HepG2 (cell line): ENCODE data around the gene KLHDC1. TPM values are rescaled to one million over a fixed set of nuclear protein-coding genes. Genes with fewer than 3 reads are reported as not detected.

Experiments used
- CBX5 ChIP-seq: sonication (generic); formaldehyde crosslinking; IDR thresholded peaks from 2 replicates; pipeline ENCODE4 v1.4.0; 2020; ENCODE audit warnings: missing genetic modification reagents, borderline replicate concordance
- ESRRA ChIP-seq: sonication (generic); formaldehyde crosslinking; IDR thresholded peaks from 2 replicates; pipeline ENCODE4 v1.5.1; 2020; ENCODE audit warnings: mild to moderate bottlenecking, low read depth, missing genetic modification reagents
- KLF11 ChIP-seq: IDR thresholded peaks from 2 replicates; pipeline ENCODE4 v1.6.1; 2016; ENCODE audit warnings: missing compliant biosample characterization
- MLLT10 ChIP-seq: sonication (generic); formaldehyde crosslinking; IDR thresholded peaks from 2 replicates; pipeline ENCODE4 v1.4.0; 2020; ENCODE audit warnings: missing genetic modification reagents
- NR2F6 ChIP-seq, 2 experiments: IDR thresholded peaks; 2 replicates each; pipeline ENCODE4 v1.6.1; 2016; ENCODE audit warnings: antibody characterized with exemption in 1 of 2, mild to moderate bottlenecking in 1 of 2
- RXRB ChIP-seq: IDR thresholded peaks from 2 replicates; pipeline ENCODE4 v1.6.1; 2016; ENCODE audit warnings: borderline replicate concordance, missing genetic modification reagents, missing compliant biosample characterization
- THAP9 ChIP-seq: sonication (generic); formaldehyde crosslinking; IDR thresholded peaks from 2 replicates; pipeline ENCODE4; 2020; ENCODE audit warnings: missing genetic modification reagents, mild to moderate bottlenecking, borderline replicate concordance
- YEATS2 ChIP-seq: sonication (generic); formaldehyde crosslinking; IDR thresholded peaks from 2 replicates; pipeline ENCODE4 v1.4.0; 2020; ENCODE audit warnings: missing genetic modification reagents, borderline replicate concordance
- ZBTB40 ChIP-seq, 2 experiments: fragments of 450-650 bp in 1 of 2; sonication (generic) in 1 of 2; formaldehyde crosslinking in 1 of 2; IDR thresholded peaks; 2 replicates each; pipeline versions ENCODE4 v1.6.1 to v1.8.0; 2016 to 2022; ENCODE audit warnings: antibody characterized with exemption in 1 of 2, mild to moderate bottlenecking in 1 of 2, missing genetic modification reagents in 1 of 2
- ZNF326 ChIP-seq: sonication (generic); formaldehyde crosslinking; IDR thresholded peaks from 2 replicates; pipeline ENCODE4 v1.4.0; 2020; ENCODE audit warnings: missing genetic modification reagents, borderline replicate concordance
- ZNF367 ChIP-seq: sonication (generic); formaldehyde crosslinking; IDR thresholded peaks from 2 replicates; pipeline ENCODE4 v1.4.0; 2020; ENCODE audit warnings: missing genetic modification reagents, borderline replicate concordance
- ZNF556 ChIP-seq: sonication (generic); formaldehyde crosslinking; IDR thresholded peaks from 2 replicates; pipeline ENCODE4 v1.4.0; 2020; ENCODE audit warnings: mild to moderate bottlenecking, missing genetic modification reagents, borderline replicate concordance
- ZNF607 ChIP-seq: sonication (generic); formaldehyde crosslinking; IDR thresholded peaks from 2 replicates; pipeline ENCODE4 v1.5.1; 2020; ENCODE audit warnings: missing genetic modification reagents, mild to moderate bottlenecking, borderline replicate concordance
- ZNF616 ChIP-seq: sonication (generic); formaldehyde crosslinking; IDR thresholded peaks from 2 replicates; pipeline ENCODE4 v1.5.0; 2020; ENCODE audit warnings: low read depth, mild to moderate bottlenecking, missing genetic modification reagents
- ZNF720 ChIP-seq: sonication (generic); formaldehyde crosslinking; IDR thresholded peaks from 2 replicates; pipeline ENCODE4 v1.4.0; 2020; ENCODE audit warnings: missing genetic modification reagents
- polyA plus RNA-seq, 8 experiments: library from polyadenylated mRNA; depleted of rRNA in 3 of 8; stranded (reverse) in 7 of 8; unstranded in 1 of 8; fragments of >200 nt; fragmentation: Illumina TruSeq in 4 of 8; extraction: Trizol in 4 of 8; gene quantifications; 2 replicates each; pipeline versions ENCODE4 v1.2.1 to v1.2.3, GENCODE V29; 2011 to 2016; ENCODE audit warnings: low read depth in 4 of 8, missing spikeins in 1 of 8, mixed read lengths in 1 of 8; ENCODE audit not compliant: insufficient read depth in 1 of 8
- total RNA-seq, 5 experiments: library from RNA; depleted of rRNA; stranded (reverse); fragments of >200 nt; fragmentation: Illumina TruSeq; extraction: Trizol; gene quantifications; 2 replicates each; pipeline ENCODE4 v1.2.3, GENCODE V29; 2016; ENCODE audit warnings: low read depth in 1 of 5

KLHDC1 gene
- total and polyA plus RNA-seq, 2 of the 13 experiments (the other 11 are each of a cell fraction or from before 2014, with no cell fraction given) = 0.11 TPM; not detected in 1

- no peak for TF ChIP-seq KLF11 (CRISPR knock-in tag)
- TF ChIP-seq ZBTB40 (IDR thresholded peaks at IDR 0.05) = no peak
- TF ChIP-seq ZBTB40 (CRISPR knock-in tag; IDR thresholded peaks at IDR 0.05) = no peak
- no peak for TF ChIP-seq ZNF607 (CRISPR knock-in tag)
- TF ChIP-seq ESRRA (CRISPR knock-in tag) = no peak; the same call in 1 of the 2 replicates
- TF ChIP-seq YEATS2 (CRISPR knock-in tag) = peak; percentile 44; the same call in 1 of the 2 replicates
- TF ChIP-seq ZNF556 (CRISPR knock-in tag) = no peak
- no peak for TF ChIP-seq ZNF326 (CRISPR knock-in tag)
- TF ChIP-seq MLLT10 (CRISPR knock-in tag) = no peak
- no peak; the same call in none of the 2 replicates for TF ChIP-seq ZNF616 (CRISPR knock-in tag)
- TF ChIP-seq ZNF367 (CRISPR knock-in tag) = no peak; the same call in 1 of the 2 replicates
- no peak for TF ChIP-seq NR2F6 (IDR thresholded peaks at IDR 0.05)
- peak; percentile 20; the same call in 1 of the 2 replicates for TF ChIP-seq NR2F6 (CRISPR knock-in tag; IDR thresholded peaks at IDR 0.05)
- TF ChIP-seq THAP9 = no peak
- TF ChIP-seq RXRB (CRISPR knock-in tag) = peak; percentile 8; the same call in 1 of the 2 replicates
- no peak for TF ChIP-seq ZNF720 (CRISPR knock-in tag)
- 0 out of 2 replicates have a peak, but pooled peaks have one; percentile 18 for TF ChIP-seq CBX5 (CRISPR knock-in tag)
These were observed 74.8 kb downstream of the KLHDC1 start, which contains the start of gene KLHDC2 (continued) for GRCh38 chr14:49767571-49768300.
